Stimulated activated CD8-positive, alpha-beta memory T cell treated with anti-CD3 and anti-CD28 coated beads, Interleukin-4, amount 100 ng/mL, for 4 hours (primary cell): ENCODE results near the gene ACACB.
"Not testable (repeated sequence)": the region's sequence is repeated elsewhere in the genome, so short reads cannot be mapped to it uniquely, and the experiment has no call there.

ENCODE experiments used
- DNase-seq, 2 donors: peaks; one replicate each; pipeline ENCODE4 v3.0.0-alpha.2; 2020; ENCODE audit warnings: low read depth in 2 of 2, low spot score in 1 of 2

Gene ACACB

GRCh38 chr12:109170324-109170723 is 53.9 kb downstream of the ACACB start:
- DNase-seq: no peak

DNA sequence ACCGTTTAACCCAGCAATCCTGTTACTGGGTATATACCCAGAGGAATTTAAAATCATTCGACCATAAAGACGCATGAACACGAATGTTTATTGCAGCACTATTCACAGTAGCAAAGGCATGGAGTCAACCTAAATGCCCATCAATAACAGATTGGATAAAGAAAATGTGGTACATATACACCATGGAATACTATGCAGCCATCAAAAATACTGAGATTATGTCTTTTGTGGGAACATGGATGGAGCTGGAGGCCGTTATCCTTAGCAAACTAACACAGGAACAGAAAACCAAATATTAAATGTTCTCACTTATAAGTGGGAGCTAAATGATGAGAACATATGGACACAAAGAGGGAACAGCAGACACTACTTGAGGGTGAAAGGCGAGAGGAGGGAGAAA is 56.4 kb downstream of the ACACB start:
- DNase-seq: not testable (repeated sequence)

DNA sequence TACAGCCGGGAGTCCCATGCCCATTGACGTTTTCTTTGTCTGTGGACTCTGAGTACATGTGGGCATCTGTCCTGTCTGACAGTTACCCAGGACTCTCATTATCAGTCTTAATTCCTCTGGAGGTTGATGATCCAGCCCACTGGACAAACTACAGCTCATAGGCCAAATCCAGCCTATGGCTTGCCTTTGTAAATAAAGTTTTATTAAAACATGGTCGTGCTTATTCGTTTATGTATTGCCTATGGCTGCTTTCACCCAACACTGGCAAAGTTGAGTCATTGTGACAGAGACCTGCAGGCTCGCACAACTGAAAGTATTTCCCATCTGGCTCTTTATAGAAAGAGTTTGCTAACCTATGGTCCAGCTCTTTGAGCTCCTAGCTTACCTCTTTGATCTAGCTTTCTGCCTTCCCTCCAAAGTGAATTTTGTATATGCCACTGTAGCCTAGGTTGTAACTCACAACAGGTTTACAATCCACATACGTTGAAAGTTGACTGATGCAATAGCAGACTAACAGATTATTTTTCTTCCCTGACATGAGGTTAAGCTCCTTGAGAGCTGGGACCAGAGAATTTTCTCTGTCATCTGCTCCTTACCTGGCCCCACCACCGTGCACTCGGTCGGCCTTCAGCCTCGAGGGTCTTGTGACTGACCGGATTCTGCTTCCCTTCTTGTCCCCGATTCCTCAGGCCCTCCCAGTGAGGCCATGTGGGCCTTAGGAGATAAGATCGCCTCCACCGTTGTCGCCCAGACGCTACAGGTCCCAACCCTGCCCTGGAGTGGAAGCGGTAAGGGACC is 57.3 kb downstream of the ACACB start:
- DNase-seq: no peak

GRCh38 chr12:109174468-109174867 is 58.1 kb downstream of the ACACB start:
- DNase-seq: no peak

GRCh38 chr12:109178532-109178931 is 62.1 kb downstream of the ACACB start:
- no peak for DNase-seq

DNA sequence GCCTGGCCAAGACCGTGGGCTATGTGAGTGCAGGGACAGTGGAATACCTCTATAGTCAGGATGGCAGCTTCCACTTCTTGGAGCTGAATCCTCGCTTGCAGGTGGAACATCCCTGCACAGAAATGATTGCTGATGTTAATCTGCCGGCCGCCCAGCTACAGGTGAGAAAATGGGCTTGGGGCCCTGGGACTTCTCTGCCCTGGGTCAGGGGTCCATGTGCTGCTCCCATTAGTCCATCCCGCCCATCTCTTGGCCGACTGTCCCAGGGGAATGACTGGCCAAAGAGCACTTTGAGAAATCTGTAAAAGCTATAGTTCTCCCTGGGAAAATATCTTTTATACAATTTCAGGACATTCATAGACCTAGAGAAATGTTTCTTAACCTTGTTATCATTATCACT is 63.5 kb downstream of the ACACB start:
- DNase-seq: no peak

GRCh38 chr12:109182041-109182839 is 65.9 kb downstream of the ACACB start:
- no peak for DNase-seq

DNA sequence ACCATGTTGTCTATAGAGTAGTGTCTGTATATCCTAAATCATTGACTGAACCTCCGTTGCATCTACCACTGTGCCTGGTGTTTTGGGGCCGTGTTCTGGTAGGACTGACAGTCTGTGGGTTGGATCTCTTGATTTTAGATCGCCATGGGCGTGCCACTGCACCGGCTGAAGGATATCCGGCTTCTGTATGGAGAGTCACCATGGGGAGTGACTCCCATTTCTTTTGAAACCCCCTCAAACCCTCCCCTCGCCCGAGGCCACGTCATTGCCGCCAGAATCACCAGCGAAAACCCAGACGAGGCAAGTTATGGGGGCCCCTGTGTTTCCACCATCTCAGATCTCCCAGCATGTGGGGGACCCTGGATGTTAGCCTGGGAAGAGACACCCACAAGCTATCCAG is 69.1 kb downstream of the ACACB start:
- DNase-seq: no peak

DNA sequence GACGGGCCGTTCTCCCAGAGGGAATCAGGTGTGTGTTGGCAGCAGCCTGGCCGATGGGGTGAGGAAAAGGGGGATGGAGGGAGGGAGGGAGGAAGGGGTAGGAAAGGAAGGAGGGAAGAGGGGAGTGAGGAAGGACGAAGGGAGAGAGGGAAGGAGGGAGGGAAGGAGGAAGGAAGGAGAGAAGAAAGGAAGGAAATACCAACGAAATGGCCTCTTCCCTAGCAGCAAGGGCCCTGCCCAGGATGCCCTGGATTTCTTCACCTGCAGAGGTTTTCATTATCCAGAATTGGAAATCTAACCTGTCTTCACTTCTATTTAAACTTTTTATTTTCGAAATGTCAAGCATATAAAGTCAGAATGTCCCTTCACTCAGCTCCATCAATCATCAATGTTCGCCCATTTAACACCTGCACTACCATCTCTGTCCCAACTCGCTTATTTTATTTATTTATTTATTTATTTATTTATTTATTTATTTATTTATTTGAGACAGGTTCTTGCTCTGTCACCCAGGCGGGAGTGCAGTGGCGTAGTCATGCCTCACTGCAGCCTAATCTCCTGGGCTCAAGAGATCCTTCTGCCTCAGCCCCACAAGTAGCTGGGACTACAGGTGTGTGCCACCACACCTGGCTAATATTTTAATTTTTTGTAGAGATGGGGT is 70.7 kb downstream of the ACACB start:
- no peak for DNase-seq

GRCh38 chr12:109188108-109188712 is 71.8 kb downstream of the ACACB start:
- DNase-seq: no peak

- DNase-seq: no peak
These were observed 72.9 kb downstream of the ACACB start for GRCh38 chr12:109189291-109189690.

DNA sequence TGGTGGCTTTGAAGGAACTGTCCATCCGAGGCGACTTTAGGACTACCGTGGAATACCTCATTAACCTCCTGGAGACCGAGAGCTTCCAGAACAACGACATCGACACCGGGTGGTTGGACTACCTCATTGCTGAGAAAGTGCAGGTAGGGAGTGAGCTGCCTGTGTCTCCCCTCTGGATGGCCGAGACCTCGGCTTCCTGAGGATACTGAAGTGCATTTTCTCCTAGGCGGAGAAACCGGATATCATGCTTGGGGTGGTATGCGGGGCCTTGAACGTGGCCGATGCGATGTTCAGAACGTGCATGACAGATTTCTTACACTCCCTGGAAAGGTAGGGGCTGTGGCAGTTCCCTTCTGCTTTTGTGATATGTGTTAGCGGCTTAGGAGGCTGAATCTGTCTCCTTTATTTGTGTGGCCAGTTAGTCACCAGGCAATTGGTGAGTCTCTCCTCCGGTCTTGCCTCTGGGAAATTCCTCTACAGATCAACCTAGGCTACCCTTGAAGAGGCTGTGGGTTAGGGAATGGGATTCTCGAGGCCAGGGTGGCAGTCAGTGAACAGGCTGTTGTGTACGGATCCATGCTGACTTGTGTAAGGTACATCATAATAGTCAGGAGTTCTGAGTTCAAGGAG is 75.3 kb downstream of the ACACB start:
- no peak for DNase-seq

- DNase-seq: no peak
These were observed 76.0 kb downstream of the ACACB start for GRCh38 chr12:109192358-109192757.

DNA sequence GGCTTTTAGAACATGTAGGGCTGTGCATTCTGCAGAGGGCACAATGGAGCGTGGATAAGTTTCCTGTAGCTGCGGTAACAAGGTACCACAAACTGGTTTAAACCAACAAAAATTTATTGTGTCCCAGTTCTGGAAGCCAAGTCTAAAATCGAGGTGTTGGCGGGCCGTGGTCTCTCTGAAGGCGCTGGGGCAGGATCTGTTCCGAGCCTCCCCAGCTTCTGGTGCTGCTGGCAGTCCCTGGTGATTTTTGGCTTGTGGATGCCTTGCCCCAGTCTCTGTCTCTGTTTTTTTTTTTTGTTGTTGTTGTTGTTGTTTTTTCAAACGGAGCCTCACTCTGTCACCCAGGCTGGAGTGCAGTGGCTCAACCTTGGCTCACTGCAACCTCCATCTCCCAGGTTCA is 77.5 kb downstream of the ACACB start:
- DNase-seq: no peak

DNA sequence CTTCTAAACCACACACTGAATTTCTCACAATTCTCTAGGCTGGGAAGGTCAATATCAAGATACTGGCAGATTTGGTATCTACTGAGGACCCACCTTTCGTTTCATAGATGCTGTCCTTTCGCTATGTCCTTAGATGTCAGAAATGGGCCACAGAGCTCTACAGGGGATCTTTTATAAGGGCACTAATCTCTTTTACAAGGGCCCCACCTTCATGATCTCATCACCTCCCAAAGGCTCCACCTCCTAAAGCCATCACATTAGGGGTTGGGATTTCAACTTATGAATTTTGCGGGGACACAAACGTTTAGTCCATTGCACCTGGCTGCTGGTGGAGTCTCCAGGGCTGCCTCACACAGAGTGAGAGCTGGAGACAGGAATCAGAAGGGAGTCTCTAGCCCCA is 79.9 kb downstream of the ACACB start:
- DNase-seq: no peak

DNA sequence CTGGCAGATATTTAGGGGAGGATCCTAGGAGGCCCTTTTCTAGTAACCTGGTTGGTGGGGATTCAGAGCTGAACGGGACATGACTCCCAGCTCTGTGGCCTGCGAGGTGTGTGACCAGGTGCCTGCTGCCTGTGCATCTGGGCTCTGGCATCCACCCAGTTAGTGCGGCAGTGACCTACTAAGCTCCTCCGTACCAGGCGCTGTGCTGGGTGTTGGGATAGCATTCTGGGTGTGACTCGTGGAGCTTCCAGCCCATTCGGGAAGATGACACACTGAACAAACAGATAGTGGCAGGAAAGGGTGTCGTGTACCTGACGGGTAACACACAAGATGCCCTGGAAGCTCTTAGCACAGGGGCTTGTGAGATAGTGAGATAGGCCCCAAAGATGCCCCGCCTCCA is 80.9 kb downstream of the ACACB start:
- DNase-seq: no peak

- no peak for DNase-seq
These were observed 82.9 kb downstream of the ACACB start for GRCh38 chr12:109199324-109199723.

- DNase-seq: no peak
These were observed 84.6 kb downstream of the ACACB start for GRCh38 chr12:109200825-109201495.

- no peak for DNase-seq
These were observed 85.1 kb downstream of the ACACB start for GRCh38 chr12:109201496-109201885.

- DNase-seq: no peak
These were observed 86.4 kb downstream of the ACACB start for GRCh38 chr12:109202770-109203169.

DNA sequence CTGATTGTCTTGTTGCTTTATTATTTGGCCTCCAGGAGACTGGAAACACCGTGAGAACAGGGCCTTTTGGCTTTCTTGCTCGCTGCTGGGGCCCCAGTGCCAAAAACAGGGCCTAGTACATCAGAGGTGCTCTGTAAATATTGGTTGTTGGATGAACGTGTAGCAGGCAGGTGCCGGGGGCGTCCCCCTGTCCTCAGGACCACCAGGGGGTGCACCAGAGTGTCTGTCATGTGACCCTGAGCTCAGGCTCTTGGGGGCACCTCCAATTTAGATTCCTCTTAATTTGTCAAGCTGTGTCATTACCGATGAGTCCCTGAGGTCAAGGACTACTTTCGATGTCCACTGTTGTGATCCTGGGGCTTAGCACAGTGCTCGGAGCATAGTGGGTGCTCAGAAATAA is 87.1 kb downstream of the ACACB start:
- no peak for DNase-seq
